WTC11 (cell line): Measurements from ENCODE around the gene NUDT8. TPM values are rescaled to one million over a fixed set of nuclear protein-coding genes. Genes with fewer than 3 reads are reported as not detected.

Source experiments
- ATF2 ChIP-seq: sonication (generic); formaldehyde crosslinking; IDR thresholded peaks from 2 replicates; pipeline ENCODE4 v1.8.1; 2022; ENCODE audit warnings: low read depth, missing genetic modification reagents, borderline replicate concordance
- CBFB ChIP-seq: sonication (generic); formaldehyde crosslinking; IDR thresholded peaks from 2 replicates; pipeline ENCODE4 v1.8.1; 2022; ENCODE audit warnings: mild to moderate bottlenecking, low read depth, missing genetic modification reagents
- CREM ChIP-seq: sonication (generic); formaldehyde crosslinking; IDR thresholded peaks from 2 replicates; pipeline ENCODE4 v1.8.1; 2022; ENCODE audit warnings: mild to moderate bottlenecking, missing genetic modification reagents, moderate library complexity
- E2F4 ChIP-seq: sonication (generic); formaldehyde crosslinking; IDR thresholded peaks from 2 replicates; pipeline ENCODE4 v1.8.1; 2022; ENCODE audit warnings: low read depth, mild to moderate bottlenecking, moderate library complexity, missing genetic modification reagents, borderline replicate concordance
- ELF4 ChIP-seq: sonication (generic); formaldehyde crosslinking; IDR thresholded peaks from 2 replicates; pipeline ENCODE4 v1.8.1; 2022; ENCODE audit warnings: low read depth, mild to moderate bottlenecking, moderate library complexity, missing genetic modification reagents
- FOXJ3 ChIP-seq: sonication (generic); formaldehyde crosslinking; IDR thresholded peaks from 2 replicates; pipeline ENCODE4 v1.9.0; 2021; ENCODE audit warnings: missing genetic modification reagents, mild to moderate bottlenecking, borderline replicate concordance
- GABPB1 ChIP-seq: sonication (generic); formaldehyde crosslinking; IDR thresholded peaks from 2 replicates; pipeline ENCODE4 v1.8.1; 2023; ENCODE audit warnings: mild to moderate bottlenecking, missing genetic modification reagents
- GTF2I ChIP-seq: fragments of 250-450 bp; sonication (Bioruptor Pico); conservative IDR thresholded peaks from 2 replicates; pipeline ENCODE4 v1.4.0; 2021; ENCODE audit warnings: mild to moderate bottlenecking
- HMGA2 ChIP-seq: fragments of 250-450 bp; sonication (Bioruptor Pico); IDR thresholded peaks from 2 replicates; pipeline ENCODE4 v1.4.0; 2021; ENCODE audit warnings: mild to moderate bottlenecking, moderate library complexity
- JAZF1 ChIP-seq: fragments of 250-450 bp; sonication (Bioruptor Pico); IDR thresholded peaks from 2 replicates; pipeline ENCODE4 v1.9.0; 2021; ENCODE audit warnings: moderate library complexity, mild to moderate bottlenecking, inconsistent platforms
- MXD4 ChIP-seq: fragments of 250-450 bp; sonication (Bioruptor Pico); IDR thresholded peaks from 2 replicates; pipeline ENCODE4 v1.8.0; 2021; ENCODE audit warnings: mild to moderate bottlenecking, moderate library complexity, borderline replicate concordance
- NFATC4 ChIP-seq: fragments of 250-450 bp; sonication (Bioruptor Pico); IDR thresholded peaks from 2 replicates; pipeline ENCODE4 v1.9.0; 2021; ENCODE audit warnings: mild to moderate bottlenecking
- NFE2L1 ChIP-seq: sonication (generic); formaldehyde crosslinking; IDR thresholded peaks from 2 replicates; pipeline ENCODE4 v1.8.1; 2023; ENCODE audit warnings: missing genetic modification reagents
- NR2C2 ChIP-seq: sonication (generic); formaldehyde crosslinking; IDR thresholded peaks from 2 replicates; pipeline ENCODE4 v1.8.0; 2022; ENCODE audit warnings: mild to moderate bottlenecking, missing genetic modification reagents
- OVOL2 ChIP-seq: fragments of 250-450 bp; sonication (Bioruptor Pico); IDR thresholded peaks from 2 replicates; pipeline ENCODE4 v1.9.0; 2021; ENCODE audit warnings: mild to moderate bottlenecking, borderline replicate concordance
- RORB ChIP-seq: fragments of 250-450 bp; sonication (Bioruptor Pico); IDR thresholded peaks from 2 replicates; pipeline ENCODE4 v1.9.0; 2021; ENCODE audit warnings: mild to moderate bottlenecking
- TCF7 ChIP-seq: sonication (generic); formaldehyde crosslinking; IDR thresholded peaks from 2 replicates; pipeline ENCODE4 v1.8.0; 2022; ENCODE audit warnings: mild to moderate bottlenecking, low read depth, missing genetic modification reagents, moderate library complexity
- TP53 ChIP-seq: sonication (generic); formaldehyde crosslinking; IDR thresholded peaks from 2 replicates; pipeline ENCODE4 v1.8.1; 2023; ENCODE audit warnings: mild to moderate bottlenecking, missing genetic modification reagents
- ZBTB43 ChIP-seq: sonication (generic); formaldehyde crosslinking; IDR thresholded peaks from 2 replicates; pipeline ENCODE4 v1.8.1; 2023; ENCODE audit warnings: mild to moderate bottlenecking, missing genetic modification reagents
- ZNF138 ChIP-seq: sonication (generic); formaldehyde crosslinking; conservative IDR thresholded peaks from 2 replicates; pipeline ENCODE4 v1.8.1; 2022; ENCODE audit warnings: mild to moderate bottlenecking, moderate library complexity, missing genetic modification reagents
- ZNF423 ChIP-seq: fragments of 250-450 bp; sonication (Bioruptor Pico); IDR thresholded peaks from 2 replicates; pipeline ENCODE4 v2.1.2; 2022; ENCODE audit warnings: mild to moderate bottlenecking, moderate library complexity
- ZNF512 ChIP-seq: sonication (generic); formaldehyde crosslinking; IDR thresholded peaks from 2 replicates; pipeline ENCODE4 v1.8.1; 2022; ENCODE audit warnings: missing genetic modification reagents, borderline replicate concordance
- ZNF671 ChIP-seq: fragments of 250-450 bp; sonication (Bioruptor Pico); IDR thresholded peaks from 2 replicates; pipeline ENCODE4 v1.8.0; 2021; ENCODE audit warnings: mild to moderate bottlenecking
- total RNA-seq: library from RNA; stranded (reverse); gene quantifications from 3 replicates; pipeline ENCODE4 v1.2.3, GENCODE V29; 2021
- TF ChIP-seq, protein P1 (sequence below): sonication (generic); formaldehyde crosslinking; IDR thresholded peaks from 2 replicates; pipeline ENCODE4 v1.8.1; 2022; ENCODE audit warnings: mild to moderate bottlenecking, moderate library complexity, missing genetic modification reagents
- TF ChIP-seq, protein P2 (sequence below): sonication (generic); formaldehyde crosslinking; IDR thresholded peaks from 2 replicates; pipeline ENCODE4 v1.8.0; 2022; ENCODE audit warnings: missing genetic modification reagents
- TF ChIP-seq, protein P3 (sequence below): fragments of 200-600 bp; IDR thresholded peaks from 2 replicates; pipeline ENCODE4 v1.8.0; 2022; ENCODE audit warnings: antibody characterized with exemption
- TF ChIP-seq, protein P4 (sequence below): sonication (generic); formaldehyde crosslinking; IDR thresholded peaks from 2 replicates; pipeline ENCODE4 v1.8.1; 2023; ENCODE audit warnings: mild to moderate bottlenecking, moderate library complexity, missing genetic modification reagents

Gene NUDT8
- total RNA-seq, 1 experiment from 2014 or later: 8.3 TPM

DNA sequence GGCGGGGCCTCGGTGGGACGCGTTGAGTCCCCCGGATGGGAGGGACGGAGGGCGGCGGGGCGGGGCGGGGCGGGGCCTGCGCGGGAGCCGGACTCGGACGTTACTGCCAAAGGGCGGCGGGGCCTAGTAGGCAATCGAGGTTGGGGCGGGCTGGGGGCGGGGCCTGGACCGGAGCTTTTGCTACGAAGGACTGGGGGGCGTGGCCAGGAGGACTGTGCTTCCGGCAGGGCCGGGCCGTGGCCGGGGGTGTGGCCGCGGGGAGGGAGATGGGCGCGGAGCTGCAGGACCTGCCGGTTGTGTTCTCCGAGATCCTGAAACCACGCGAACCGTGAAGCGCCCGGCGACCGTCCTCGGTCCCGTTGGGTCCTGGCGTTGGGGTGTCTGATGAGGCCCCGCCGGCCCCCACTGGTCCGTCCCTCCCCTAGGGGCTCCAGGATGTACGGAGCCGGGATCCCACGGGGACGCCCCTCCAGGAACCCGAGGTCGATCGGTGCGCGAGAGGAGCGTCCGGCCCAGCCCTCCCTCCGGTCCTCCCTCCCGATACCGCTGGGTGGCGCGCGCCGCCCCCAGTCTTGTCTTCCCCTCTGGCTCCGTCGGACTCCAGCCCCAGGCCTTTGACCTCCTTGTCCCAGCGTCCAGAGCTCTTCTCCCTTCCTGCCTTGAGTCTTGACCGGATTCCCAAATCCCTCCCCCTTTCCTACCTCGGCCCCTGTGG, 648 bp upstream of the NUDT8 start (continued):
- TF ChIP-seq ZBTB43 (CRISPR knock-in tag): no peak
- TF ChIP-seq GABPB1 (CRISPR knock-in tag): no peak
- TF ChIP-seq, protein P1, sequence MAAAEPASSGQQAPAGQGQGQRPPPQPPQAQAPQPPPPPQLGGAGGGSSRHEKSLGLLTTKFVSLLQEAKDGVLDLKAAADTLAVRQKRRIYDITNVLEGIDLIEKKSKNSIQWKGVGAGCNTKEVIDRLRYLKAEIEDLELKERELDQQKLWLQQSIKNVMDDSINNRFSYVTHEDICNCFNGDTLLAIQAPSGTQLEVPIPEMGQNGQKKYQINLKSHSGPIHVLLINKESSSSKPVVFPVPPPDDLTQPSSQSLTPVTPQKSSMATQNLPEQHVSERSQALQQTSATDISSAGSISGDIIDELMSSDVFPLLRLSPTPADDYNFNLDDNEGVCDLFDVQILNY: peak; percentile 68; the same call in 1 of the 2 replicates
- TF ChIP-seq HMGA2 (CRISPR knock-in tag): no peak
- TF ChIP-seq GTF2I (CRISPR knock-in tag): no peak
- TF ChIP-seq, protein P2, sequence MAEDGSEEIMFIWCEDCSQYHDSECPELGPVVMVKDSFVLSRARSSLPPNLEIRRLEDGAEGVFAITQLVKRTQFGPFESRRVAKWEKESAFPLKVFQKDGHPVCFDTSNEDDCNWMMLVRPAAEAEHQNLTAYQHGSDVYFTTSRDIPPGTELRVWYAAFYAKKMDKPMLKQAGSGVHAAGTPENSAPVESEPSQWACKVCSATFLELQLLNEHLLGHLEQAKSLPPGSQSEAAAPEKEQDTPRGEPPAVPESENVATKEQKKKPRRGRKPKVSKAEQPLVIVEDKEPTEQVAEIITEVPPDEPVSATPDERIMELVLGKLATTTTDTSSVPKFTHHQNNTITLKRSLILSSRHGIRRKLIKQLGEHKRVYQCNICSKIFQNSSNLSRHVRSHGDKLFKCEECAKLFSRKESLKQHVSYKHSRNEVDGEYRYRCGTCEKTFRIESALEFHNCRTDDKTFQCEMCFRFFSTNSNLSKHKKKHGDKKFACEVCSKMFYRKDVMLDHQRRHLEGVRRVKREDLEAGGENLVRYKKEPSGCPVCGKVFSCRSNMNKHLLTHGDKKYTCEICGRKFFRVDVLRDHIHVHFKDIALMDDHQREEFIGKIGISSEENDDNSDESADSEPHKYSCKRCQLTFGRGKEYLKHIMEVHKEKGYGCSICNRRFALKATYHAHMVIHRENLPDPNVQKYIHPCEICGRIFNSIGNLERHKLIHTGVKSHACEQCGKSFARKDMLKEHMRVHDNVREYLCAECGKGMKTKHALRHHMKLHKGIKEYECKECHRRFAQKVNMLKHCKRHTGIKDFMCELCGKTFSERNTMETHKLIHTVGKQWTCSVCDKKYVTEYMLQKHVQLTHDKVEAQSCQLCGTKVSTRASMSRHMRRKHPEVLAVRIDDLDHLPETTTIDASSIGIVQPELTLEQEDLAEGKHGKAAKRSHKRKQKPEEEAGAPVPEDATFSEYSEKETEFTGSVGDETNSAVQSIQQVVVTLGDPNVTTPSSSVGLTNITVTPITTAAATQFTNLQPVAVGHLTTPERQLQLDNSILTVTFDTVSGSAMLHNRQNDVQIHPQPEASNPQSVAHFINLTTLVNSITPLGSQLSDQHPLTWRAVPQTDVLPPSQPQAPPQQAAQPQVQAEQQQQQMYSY (CRISPR knock-in tag): no peak
- no peak for TF ChIP-seq NR2C2 (CRISPR knock-in tag)
- TF ChIP-seq, protein P3, sequence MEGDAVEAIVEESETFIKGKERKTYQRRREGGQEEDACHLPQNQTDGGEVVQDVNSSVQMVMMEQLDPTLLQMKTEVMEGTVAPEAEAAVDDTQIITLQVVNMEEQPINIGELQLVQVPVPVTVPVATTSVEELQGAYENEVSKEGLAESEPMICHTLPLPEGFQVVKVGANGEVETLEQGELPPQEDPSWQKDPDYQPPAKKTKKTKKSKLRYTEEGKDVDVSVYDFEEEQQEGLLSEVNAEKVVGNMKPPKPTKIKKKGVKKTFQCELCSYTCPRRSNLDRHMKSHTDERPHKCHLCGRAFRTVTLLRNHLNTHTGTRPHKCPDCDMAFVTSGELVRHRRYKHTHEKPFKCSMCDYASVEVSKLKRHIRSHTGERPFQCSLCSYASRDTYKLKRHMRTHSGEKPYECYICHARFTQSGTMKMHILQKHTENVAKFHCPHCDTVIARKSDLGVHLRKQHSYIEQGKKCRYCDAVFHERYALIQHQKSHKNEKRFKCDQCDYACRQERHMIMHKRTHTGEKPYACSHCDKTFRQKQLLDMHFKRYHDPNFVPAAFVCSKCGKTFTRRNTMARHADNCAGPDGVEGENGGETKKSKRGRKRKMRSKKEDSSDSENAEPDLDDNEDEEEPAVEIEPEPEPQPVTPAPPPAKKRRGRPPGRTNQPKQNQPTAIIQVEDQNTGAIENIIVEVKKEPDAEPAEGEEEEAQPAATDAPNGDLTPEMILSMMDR: peak; percentile 66
- TF ChIP-seq OVOL2 (CRISPR knock-in tag): no peak
- no peak for TF ChIP-seq FOXJ3 (CRISPR knock-in tag)
- TF ChIP-seq, protein P4, sequence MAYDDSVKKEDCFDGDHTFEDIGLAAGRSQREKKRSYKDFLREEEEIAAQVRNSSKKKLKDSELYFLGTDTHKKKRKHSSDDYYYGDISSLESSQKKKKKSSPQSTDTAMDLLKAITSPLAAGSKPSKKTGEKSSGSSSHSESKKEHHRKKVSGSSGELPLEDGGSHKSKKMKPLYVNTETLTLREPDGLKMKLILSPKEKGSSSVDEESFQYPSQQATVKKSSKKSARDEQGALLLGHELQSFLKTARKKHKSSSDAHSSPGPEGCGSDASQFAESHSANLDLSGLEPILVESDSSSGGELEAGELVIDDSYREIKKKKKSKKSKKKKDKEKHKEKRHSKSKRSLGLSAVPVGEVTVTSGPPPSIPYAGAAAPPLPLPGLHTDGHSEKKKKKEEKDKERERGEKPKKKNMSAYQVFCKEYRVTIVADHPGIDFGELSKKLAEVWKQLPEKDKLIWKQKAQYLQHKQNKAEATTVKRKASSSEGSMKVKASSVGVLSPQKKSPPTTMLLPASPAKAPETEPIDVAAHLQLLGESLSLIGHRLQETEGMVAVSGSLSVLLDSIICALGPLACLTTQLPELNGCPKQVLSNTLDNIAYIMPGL (CRISPR knock-in tag): peak; percentile 80; the same call in 1 of the 2 replicates
- no peak for TF ChIP-seq ZNF512 (CRISPR knock-in tag)
- TF ChIP-seq ELF4 (CRISPR knock-in tag): no peak
- TF ChIP-seq CBFB: no peak
- TF ChIP-seq JAZF1 (CRISPR knock-in tag): no peak
- no peak for TF ChIP-seq TCF7
- TF ChIP-seq E2F4 (CRISPR knock-in tag): no peak
- TF ChIP-seq ZNF671 (CRISPR knock-in tag): no peak
- no peak for TF ChIP-seq NFE2L1 (CRISPR knock-in tag)
- TF ChIP-seq MXD4 (CRISPR knock-in tag): no peak
- no peak for TF ChIP-seq ATF2 (CRISPR knock-in tag)
- TF ChIP-seq NFATC4 (CRISPR knock-in tag): no peak
- TF ChIP-seq ZNF138 (CRISPR knock-in tag): no peak
- no peak for TF ChIP-seq RORB (CRISPR knock-in tag)
- 0 out of 2 replicates have a peak, but pooled peaks have one; percentile 68 for TF ChIP-seq CREM (CRISPR knock-in tag)
- no peak for TF ChIP-seq ZNF423
- TF ChIP-seq TP53 (CRISPR knock-in tag): no peak
